Muscle layer of colon (tissue), 2 donors: ENCODE data around the gene COQ2.

Source experiments
- H3K27ac ChIP-seq: one replicate; pipeline ENCODE4 v1.7.0; 2013; ENCODE audit warnings: low read depth, mild to moderate bottlenecking, low read length, moderate library complexity
- H3K27me3 ChIP-seq, 2 donors: one replicate each; pipeline ENCODE4 v1.7.0; 2013; ENCODE audit warnings: low read length in 2 of 2, mild to moderate bottlenecking in 2 of 2; ENCODE audit not compliant: insufficient read depth in 2 of 2, control insufficient read depth in 1 of 2
- H3K36me3 ChIP-seq: one replicate; pipeline ENCODE4 v1.7.0; 2013; ENCODE audit warnings: mild to moderate bottlenecking, low read length; ENCODE audit not compliant: insufficient read depth
- H3K4me1 ChIP-seq: one replicate; pipeline ENCODE4 v1.7.0; 2013; ENCODE audit warnings: mild to moderate bottlenecking, low read length; ENCODE audit not compliant: insufficient read depth
- H3K4me3 ChIP-seq, 2 donors: one replicate each; pipeline ENCODE4 v1.7.0; 2013; ENCODE audit warnings: low read length in 2 of 2, low read depth in 1 of 2, mild to moderate bottlenecking in 1 of 2, moderate library complexity in 1 of 2
- H3K9ac ChIP-seq: one replicate; pipeline ENCODE4 v1.7.0; 2013; ENCODE audit warnings: low read length
- H3K9me3 ChIP-seq: one replicate; pipeline ENCODE4 v1.7.0; 2013; ENCODE audit warnings: mild to moderate bottlenecking, low read length
- donor health status: abdominal sarcoma.
- donor health status: Adenocarcinoma of cecum.

Gene COQ2

DNA sequence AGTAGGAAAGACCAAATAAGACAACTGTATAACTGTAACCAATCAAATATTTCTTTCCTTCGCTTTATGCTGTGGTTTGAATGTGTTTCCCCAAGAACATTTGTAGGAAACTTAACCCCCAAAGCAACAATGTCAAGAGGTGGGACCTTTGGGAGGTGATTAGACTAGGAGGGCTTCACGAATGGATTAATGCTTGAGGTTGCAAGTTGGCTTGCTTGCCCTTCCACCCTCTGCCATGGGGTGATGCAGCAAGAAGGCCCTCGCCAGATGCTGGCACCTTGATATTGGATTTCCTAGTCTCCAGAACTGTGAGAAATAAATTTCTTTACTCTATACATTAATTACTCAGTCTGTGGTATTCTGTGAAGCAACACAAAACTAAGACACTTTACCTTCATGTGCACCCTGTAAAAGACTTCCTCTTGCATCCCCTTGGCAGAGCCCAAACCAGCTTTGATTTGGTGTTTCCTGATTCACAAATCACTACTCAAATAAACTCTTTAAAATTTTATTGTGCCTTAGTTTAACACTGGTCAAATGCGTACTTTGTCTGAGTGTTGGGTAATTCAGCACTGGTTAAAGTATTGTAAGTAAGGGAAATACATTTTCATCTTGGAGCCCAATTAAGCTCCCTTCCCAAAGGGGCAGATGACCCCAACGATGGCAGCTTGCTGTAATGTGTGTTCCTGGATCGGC is 59.9 kb downstream of the COQ2 start:
- Histone ChIP-seq H3K4me1 (no peaks in the 10 kb centered on the region), H3K36me3 (no peaks in the 10 kb centered on the region), H3K4me3 (no peak overlapping the region), H3K27ac (no peak overlapping the region), H3K27me3 (no peaks in the 10 kb centered on the region), H3K9ac (no peak overlapping the region), H3K9me3 (no peaks in the 10 kb centered on the region)

DNA sequence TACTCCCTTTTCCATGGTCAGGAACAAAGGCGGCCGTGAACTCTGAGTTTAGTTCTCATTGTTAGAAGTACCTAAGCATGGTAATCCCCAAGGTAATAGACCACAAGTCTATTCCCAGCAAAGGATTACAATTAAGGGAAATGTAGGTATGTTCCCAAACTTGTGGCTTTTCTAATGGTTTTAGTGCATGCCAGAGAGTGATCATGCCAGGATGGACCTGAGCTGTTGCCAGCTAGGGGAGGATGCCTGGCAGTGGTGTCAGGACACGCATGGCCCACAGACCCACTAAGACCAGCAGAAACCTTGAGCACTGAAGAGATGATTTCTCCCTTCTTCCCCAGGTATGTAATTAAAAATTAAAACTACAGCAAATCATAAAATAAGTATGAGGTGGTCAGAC is 60.8 kb downstream of the COQ2 start:
- Histone ChIP-seq H3K9ac (no peak overlapping the region), H3K36me3 (no peaks in the 10 kb centered on the region), H3K4me1 (no peaks in the 10 kb centered on the region)

DNA sequence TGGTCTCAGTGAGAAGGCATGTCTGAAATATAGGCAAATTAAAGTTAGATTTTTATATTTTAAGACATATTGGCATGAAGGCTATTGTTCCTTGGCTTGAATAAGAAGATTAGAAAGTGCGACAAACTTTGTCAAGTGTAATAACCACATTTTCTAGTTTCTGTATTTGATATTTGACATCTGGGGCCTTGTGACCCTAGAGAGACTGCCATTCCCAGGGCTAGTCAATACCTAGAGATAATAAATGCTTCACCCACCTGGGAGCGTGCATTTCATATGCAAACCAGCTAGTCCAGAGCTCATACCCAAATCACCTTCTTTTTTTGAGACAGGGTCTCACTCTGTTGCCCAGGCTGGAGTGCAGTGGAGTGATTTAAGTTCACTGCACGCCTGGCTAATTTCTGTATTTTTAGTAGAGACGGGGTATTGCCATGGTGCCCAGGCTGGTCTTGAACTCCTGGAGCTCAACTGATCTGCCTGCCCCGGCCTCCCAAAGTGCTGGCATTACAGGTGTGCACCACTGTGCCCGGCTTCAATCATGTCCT is 62.6 kb downstream of the COQ2 start:
- no peak overlapping the region for H3K9ac ChIP-seq
- no peaks in the 10 kb centered on the region for H3K27me3 ChIP-seq
- no peaks in the 10 kb centered on the region for H3K9me3 ChIP-seq
- H3K4me1 ChIP-seq: no peaks in the 10 kb centered on the region
- no peak overlapping the region for H3K27ac ChIP-seq
- no peak overlapping the region for H3K4me3 ChIP-seq
- no peaks in the 10 kb centered on the region for H3K36me3 ChIP-seq

More for the DNA sequence above, 60.8 kb downstream of the COQ2 start:
- H3K27me3 ChIP-seq: no peaks in the 10 kb centered on the region
- H3K27ac ChIP-seq: no peak overlapping the region
- H3K4me3 ChIP-seq: no peak overlapping the region
- H3K9me3 ChIP-seq: no peaks in the 10 kb centered on the region

DNA sequence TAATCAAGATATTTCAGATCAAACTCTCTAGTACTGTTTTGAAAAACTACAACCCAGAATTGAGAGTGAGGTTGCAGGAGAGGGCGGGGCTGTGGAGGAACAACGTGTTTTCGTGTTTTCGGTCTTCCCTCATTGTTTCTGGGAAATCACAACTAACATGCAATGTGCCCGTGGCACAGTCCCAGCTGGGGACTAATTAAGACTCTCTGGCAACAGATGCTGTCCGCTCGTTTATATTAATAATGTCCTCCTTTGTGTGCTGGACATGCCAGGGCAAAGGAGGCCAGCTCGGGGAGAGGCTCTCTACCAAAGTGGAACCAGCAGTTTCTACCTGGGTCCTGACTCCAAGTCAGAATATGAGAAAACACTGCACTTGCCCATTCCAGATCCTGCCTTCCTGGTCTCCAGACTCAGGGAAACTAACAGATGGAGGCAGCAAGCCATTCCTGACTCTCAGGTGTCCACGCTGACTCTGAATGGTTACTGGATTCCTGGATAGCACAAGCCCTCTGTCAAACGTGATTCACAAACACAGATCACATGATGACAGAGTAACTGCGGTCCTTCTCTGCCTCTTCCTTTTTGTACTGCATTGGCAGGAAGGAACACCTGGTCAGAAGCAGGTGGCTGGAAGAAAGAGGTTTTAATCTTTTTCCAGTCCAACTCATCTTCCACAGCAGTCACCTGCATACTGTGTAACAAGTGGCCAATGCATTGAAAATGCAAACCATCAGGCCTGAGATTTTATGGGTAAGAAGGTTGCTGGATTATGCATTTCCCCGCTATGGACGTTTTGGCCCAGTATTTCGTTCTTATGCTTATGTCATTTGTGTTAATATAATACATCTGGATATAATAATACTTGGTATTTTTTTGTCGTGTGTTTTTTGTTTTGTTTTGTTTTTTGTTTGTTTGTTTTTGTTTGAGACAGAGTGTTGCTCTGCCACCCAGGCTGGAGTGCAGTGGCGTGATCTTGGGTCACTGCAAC is 65.0 kb downstream of the COQ2 start:
- H3K4me1 ChIP-seq: no peaks in the 10 kb centered on the region
- H3K9ac ChIP-seq: no peak overlapping the region
- H3K27me3 ChIP-seq: no peaks in the 10 kb centered on the region
- no peaks in the 10 kb centered on the region for H3K36me3 ChIP-seq
- H3K27ac ChIP-seq: no peak overlapping the region
- no peak overlapping the region for H3K4me3 ChIP-seq
- no peaks in the 10 kb centered on the region for H3K9me3 ChIP-seq

- Histone ChIP-seq H3K4me1 (no peaks in the 10 kb centered on the region), H3K9me3 (no peaks in the 10 kb centered on the region), H3K27me3 (no peaks in the 10 kb centered on the region), H3K4me3 (no peak overlapping the region), H3K9ac (no peak overlapping the region), H3K27ac (no peak overlapping the region), H3K36me3 (no peaks in the 10 kb centered on the region)
Observed at GRCh38 chr4:83217721-83218522, 66.7 kb downstream of the COQ2 start.

DNA sequence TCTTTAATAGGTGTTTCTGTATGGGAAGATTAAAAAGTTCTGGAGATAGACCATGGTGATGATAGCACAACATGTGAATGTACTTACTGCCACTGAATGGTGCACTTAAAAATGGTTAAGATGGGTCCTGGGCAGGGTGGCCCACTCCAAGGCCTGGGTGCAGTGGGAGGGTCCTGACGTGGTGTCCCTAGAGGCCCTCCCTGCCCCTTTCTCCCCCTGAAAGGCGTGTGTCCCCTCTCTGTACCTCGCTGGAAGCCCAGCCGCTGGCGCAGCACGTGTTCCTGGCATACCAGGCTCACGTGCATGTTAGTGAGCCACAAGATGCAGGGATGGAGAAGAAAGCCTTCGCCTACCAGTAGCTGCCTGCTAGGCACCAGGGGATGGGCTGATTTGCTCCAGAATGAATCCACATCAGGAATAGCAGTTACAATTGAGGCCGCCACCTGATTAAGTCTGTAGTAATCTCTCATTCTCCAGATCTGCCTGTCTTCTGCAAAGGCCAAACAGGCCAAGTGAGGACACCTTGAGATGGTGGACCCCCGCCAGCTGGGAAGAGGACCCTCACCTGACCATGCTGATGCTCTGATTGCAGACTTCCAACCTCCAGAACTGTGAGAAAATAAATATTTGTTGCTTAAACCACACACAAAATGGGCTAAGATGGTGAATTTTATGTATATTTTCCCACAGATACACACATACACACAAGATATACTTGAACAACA is 67.5 kb downstream of the COQ2 start:
- Histone ChIP-seq H3K4me3 (no peak overlapping the region), H3K9me3 (no peaks in the 10 kb centered on the region), H3K9ac (no peak overlapping the region), H3K27ac (no peak overlapping the region), H3K4me1 (no peaks in the 10 kb centered on the region), H3K36me3 (no peaks in the 10 kb centered on the region), H3K27me3 (no peaks in the 10 kb centered on the region)

DNA sequence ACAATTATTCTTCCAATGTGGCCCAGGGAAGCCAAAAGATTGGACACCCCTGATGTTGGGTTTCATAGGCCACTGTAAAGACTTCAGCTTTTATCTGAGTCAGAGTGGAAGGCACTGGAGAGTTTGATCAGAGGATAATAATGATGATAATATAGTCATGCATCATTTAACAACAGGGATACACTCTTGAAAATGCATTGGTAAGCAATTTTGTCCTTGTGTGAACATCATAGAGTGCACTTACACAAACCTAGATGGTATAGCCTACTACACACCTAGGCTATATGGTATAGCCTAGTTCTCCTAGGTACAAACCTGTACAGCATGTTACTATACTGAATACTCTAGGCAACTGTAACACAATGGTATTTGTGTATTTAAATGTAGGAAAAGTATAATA is 70.5 kb downstream of the COQ2 start:
- no peak overlapping the region for H3K9ac ChIP-seq
- no peaks in the 10 kb centered on the region for H3K9me3 ChIP-seq
- H3K27ac ChIP-seq: no peak overlapping the region
- H3K4me1 ChIP-seq: no peaks in the 10 kb centered on the region
- no peaks in the 10 kb centered on the region for H3K36me3 ChIP-seq
- H3K4me3 ChIP-seq: no peak overlapping the region
- H3K27me3 ChIP-seq: no peaks in the 10 kb centered on the region
